ENCODE results near the gene RUVBL2.
A peak's percentile ranks its signal among the peaks of the same experiment; 100 is the strongest.

RUVBL2 gene

GRCh38 chr19:48964205-48965039 is 29.3 kb upstream of the RUVBL2 start:
- TF ChIP-seq TAF1 (IDR thresholded peaks at IDR 0.05; ENCODE audit: low read depth) = 0 out of 2 replicates have a peak, but pooled peaks have one; percentile 19
- no peak for TF ChIP-seq EGR1 (IDR thresholded peaks at IDR 0.05)

- TF ChIP-seq EGR1 (IDR thresholded peaks at IDR 0.05) (no peak), CREB1 (IDR thresholded peaks at IDR 0.05; ENCODE audit: low read depth) (no peak), USF1 (IDR thresholded peaks at IDR 0.05) (peak; percentile 68), REST (IDR thresholded peaks at IDR 0.05; ENCODE audit: low read depth) (no peak), FOXM1 (IDR thresholded peaks at IDR 0.05; ENCODE audit: borderline replicate concordance, low read depth) (no peak), YY1 (IDR thresholded peaks at IDR 0.05; ENCODE audit: low read depth) (no peak; the same call in 1 of the 2 replicates), NFIC (IDR thresholded peaks at IDR 0.05) (no peak), TAF1 (IDR thresholded peaks at IDR 0.05; ENCODE audit: low read depth) (peak; percentile 88), CEBPB (IDR thresholded peaks at IDR 0.05) (peak; percentile 46; the same call in 1 of the 2 replicates), MAX (IDR thresholded peaks at IDR 0.05) (peak; percentile 39), RAD21 (IDR thresholded peaks at IDR 0.05; ENCODE audit: low read depth) (no peak), ZBTB7A (IDR thresholded peaks at IDR 0.05; ENCODE audit: low read depth) (no peak), TEAD4 (IDR thresholded peaks at IDR 0.05) (0 out of 2 replicates have a peak, but pooled peaks have one; percentile 8), EP300 (IDR thresholded peaks at IDR 0.05; ENCODE audit: borderline replicate concordance) (no peak), TCF12 (IDR thresholded peaks at IDR 0.05; ENCODE audit: low read depth) (no peak)
Measured at GRCh38 chr19:48965040-48965805, 28.5 kb upstream of the RUVBL2 start, which contains the start of gene FTL. TSS of gene FTL (plus strand) at chr19:48965309. CDS start at chr19:48965508, 199 bp downstream.

- peak; percentile 46 for TF ChIP-seq MAX (IDR thresholded peaks at IDR 0.05)
- TF ChIP-seq FOXM1 (IDR thresholded peaks at IDR 0.05; ENCODE audit: borderline replicate concordance, low read depth) = no peak
- 0 out of 2 replicates have a peak, but pooled peaks have one; percentile 23 for TF ChIP-seq USF1 (IDR thresholded peaks at IDR 0.05)
Measured at GRCh38 chr19:48965806-48966540, 27.7 kb upstream of the RUVBL2 start.

GRCh38 chr19:48966541-48967345 is 26.9 kb upstream of the RUVBL2 start:
- TF ChIP-seq CEBPB (IDR thresholded peaks at IDR 0.05) = no peak
- no peak for TF ChIP-seq REST (IDR thresholded peaks at IDR 0.05; ENCODE audit: low read depth)
- no peak for TF ChIP-seq FOXM1 (IDR thresholded peaks at IDR 0.05; ENCODE audit: borderline replicate concordance, low read depth)
- TF ChIP-seq RAD21 (IDR thresholded peaks at IDR 0.05; ENCODE audit: low read depth) = no peak
- TF ChIP-seq CREB1 (IDR thresholded peaks at IDR 0.05; ENCODE audit: low read depth) = no peak
- no peak for TF ChIP-seq TCF12 (IDR thresholded peaks at IDR 0.05; ENCODE audit: low read depth)

Data from Ishikawa (cell line).